ENCODE results near the gene ERC1.

Gene ERC1

DNA sequence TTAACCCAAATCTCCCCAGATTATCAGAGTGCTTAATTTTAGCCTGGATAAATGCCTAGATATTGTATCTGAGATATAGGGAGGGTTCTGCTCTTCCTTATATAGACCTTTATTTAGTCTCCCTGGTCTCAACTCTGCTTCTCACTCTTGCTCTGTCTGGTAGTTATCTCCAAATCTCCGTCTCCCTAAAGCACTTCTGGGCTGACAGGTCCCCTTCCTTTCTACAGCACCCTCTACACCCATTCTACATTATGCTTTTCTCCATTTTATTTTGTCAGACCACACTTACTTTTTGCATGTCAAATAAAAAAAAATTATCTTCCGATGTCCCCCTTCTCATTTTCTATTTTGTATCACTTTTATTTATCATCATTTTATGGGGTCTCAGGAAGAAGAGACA lies 2.0 kb upstream of the ERC1 start:
- ChIA-PET POLR2A (no interaction called here), CTCF (interaction anchor here (1.0 to 1.6 kb wide), 3 partner anchors 12 to 419 kb away, joined by 3 read pairs; no protein-coding TSS in a partner anchor)
- TF ChIP-seq, protein P1, sequence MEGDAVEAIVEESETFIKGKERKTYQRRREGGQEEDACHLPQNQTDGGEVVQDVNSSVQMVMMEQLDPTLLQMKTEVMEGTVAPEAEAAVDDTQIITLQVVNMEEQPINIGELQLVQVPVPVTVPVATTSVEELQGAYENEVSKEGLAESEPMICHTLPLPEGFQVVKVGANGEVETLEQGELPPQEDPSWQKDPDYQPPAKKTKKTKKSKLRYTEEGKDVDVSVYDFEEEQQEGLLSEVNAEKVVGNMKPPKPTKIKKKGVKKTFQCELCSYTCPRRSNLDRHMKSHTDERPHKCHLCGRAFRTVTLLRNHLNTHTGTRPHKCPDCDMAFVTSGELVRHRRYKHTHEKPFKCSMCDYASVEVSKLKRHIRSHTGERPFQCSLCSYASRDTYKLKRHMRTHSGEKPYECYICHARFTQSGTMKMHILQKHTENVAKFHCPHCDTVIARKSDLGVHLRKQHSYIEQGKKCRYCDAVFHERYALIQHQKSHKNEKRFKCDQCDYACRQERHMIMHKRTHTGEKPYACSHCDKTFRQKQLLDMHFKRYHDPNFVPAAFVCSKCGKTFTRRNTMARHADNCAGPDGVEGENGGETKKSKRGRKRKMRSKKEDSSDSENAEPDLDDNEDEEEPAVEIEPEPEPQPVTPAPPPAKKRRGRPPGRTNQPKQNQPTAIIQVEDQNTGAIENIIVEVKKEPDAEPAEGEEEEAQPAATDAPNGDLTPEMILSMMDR (IDR thresholded peaks at IDR 0.05; ENCODE audit: control extremely low read depth, extremely low read depth, low read depth, missing control alignments), result no peak
- DNase-seq (ENCODE audit: extremely low spot score), result no peak

GRCh38 chr12:989751-990660 lies 1.0 kb upstream of the ERC1 start:
- CTCF ChIA-PET, result interaction anchor here (0.8 to 1.3 kb wide), 5 partner anchors 11 to 374 kb away, joined by 3 read pairs; no protein-coding TSS in a partner anchor
- no peak for DNase-seq (ENCODE audit: extremely low spot score)
- POLR2A ChIA-PET, result no interaction called here
- TF ChIP-seq, protein P1 (IDR thresholded peaks at IDR 0.05; ENCODE audit: control extremely low read depth, extremely low read depth, low read depth, missing control alignments), result no peak

DNA sequence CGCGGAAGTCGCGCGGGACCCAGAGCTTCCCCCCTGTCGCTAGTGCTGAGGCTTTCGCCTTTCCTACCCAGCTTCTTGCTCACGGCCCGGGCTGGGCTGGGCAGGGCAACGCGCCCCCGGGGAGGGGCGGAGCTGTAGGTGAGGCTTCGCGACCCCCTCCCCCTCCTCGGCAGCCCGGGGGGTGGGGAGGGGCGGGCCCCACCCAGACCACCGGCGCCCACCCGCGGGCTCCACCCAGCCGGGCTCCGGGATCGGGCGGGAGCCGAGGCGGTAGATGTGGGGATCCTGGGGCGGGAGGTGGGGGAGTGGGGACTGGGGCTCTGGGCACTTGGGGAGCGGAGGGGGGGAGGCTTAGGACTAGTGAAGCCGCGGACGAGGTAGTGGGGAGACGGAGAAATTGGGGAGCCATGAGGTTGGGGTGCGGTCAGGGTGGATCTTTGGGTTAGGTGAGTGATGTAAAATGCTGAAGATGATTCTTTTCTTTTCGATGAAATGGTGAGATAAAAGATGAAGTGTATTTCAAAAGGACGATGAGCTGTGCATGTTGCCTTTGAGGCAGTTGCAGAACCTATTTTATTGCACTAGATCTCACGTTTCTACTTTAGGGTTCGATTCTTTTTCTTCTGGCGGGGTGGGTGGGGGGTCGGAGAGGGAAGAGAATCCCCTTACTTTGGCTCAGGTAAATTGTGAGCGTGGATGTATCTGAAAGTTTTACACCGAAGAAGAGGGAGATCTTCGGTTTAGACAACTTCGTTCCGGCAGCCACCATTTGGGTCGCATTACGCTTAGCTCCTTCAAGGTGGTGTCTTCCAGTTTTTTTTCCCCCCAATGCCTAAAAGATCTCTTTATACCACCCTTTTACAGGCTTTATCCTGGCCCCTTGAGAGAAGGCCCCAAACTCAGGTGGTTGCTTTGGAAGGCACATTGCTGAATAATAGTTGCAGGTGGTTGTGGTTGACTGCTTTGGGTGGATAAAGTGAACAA lies 619 bp downstream of the ERC1 start:
- POLR2A ChIA-PET, result no interaction called here
- CTCF ChIA-PET, result interaction anchor here (0.7 to 2.1 kb wide), 5 partner anchors 13 to 416 kb away, joined by 3 to 6 read pairs (median 3); no protein-coding TSS in a partner anchor
- TF ChIP-seq, protein P1 (IDR thresholded peaks at IDR 0.05; ENCODE audit: control extremely low read depth, extremely low read depth, low read depth, missing control alignments), result no peak
- DNase-seq (ENCODE audit: extremely low spot score), result no peak

DNA sequence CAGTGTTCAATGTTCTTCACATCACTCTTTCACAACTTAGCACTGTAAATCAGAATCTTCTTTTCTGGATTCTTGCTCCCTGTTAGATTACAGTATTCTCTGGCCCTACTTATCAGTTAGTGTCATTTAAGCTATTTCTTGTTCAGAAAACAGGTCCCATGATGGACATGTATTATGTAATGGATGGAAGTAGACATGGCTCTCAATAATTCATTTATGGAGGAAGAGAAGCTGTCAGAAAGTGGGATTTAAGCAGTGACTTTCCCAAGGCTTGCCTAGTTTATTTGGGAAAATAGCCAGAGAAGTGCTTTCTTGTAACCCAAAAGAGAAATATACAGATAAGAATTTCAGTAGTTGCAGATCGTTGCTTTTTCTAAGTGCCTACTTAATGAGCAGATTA lies 1.6 kb downstream of the ERC1 start:
- TF ChIP-seq, protein P1 (IDR thresholded peaks at IDR 0.05; ENCODE audit: control extremely low read depth, extremely low read depth, low read depth, missing control alignments), result no peak
- POLR2A ChIA-PET, result no interaction called here
- CTCF ChIA-PET, result interaction anchor here (1.2 to 2.1 kb wide), 3 partner anchors 16 to 417 kb away, joined by 3 to 6 read pairs (median 4); partner anchors contain the start of gene RAD52
- no peak for DNase-seq (ENCODE audit: extremely low spot score)

DNA sequence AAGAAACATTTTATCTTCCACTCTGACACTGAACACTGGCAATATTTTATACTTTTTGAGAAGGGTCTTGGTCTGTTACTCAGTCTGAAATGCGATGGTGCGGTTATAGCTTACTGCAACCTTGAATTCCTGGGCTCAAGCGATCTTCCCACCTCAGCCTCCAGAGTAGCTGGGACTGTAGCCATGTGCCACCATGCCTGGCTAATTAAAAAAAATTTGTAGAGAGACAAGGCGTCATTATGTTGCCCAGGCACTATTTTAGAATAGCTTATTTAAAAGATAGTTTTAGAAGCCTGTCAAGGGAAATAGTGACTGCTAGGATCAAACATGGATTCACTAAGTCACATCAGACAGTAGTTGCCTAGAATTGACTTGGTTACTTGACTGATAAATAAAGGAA lies 5.9 kb downstream of the ERC1 start:
- ChIA-PET POLR2A (no interaction called here), CTCF (interaction anchor here (1.8 kb wide), 1 partner anchor 121 kb away, joined by 5 read pairs; no protein-coding TSS in a partner anchor)
- TF ChIP-seq, protein P1 (IDR thresholded peaks at IDR 0.05; ENCODE audit: control extremely low read depth, extremely low read depth, low read depth, missing control alignments), result no peak
- no peak for DNase-seq (ENCODE audit: extremely low spot score)

DNA sequence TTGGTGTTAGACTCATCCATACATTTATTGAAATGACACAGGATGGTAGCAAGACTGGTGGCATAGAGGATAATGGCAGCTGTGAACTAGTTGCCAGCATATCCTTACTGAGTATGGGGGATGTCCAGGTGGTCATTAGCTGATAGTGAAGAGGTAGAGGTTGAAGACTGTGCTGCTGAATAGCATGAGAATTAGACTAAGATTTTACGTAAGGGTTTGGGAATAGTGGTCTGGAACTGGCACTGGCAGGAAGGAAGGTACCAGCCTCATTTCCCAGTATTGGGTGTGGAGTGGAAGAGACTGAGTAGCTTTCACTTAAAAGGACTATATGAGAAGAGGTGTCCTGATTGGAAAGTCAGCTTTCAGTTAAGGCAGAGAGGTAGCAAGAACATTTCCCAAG lies 6.5 kb downstream of the ERC1 start:
- no peak for DNase-seq (ENCODE audit: extremely low spot score)
- POLR2A ChIA-PET, result no interaction called here
- CTCF ChIA-PET, result interaction anchor here (1.8 kb wide), 1 partner anchor 120 kb away, joined by 5 read pairs; no protein-coding TSS in a partner anchor
- TF ChIP-seq, protein P1 (IDR thresholded peaks at IDR 0.05; ENCODE audit: control extremely low read depth, extremely low read depth, low read depth, missing control alignments), result no peak
